GM12878 (cell line): Measurements from ENCODE around the gene MSX1. TPM values are rescaled to one million over a fixed set of nuclear protein-coding genes. Genes with fewer than 3 reads are reported as not detected.

ENCODE experiments used
- ATAC-seq: fragments of 200-7000 bp; cut with Tn5 transposase; 3 replicates; pipeline ENCODE4 v1.9.1; 2020; ENCODE audit warnings: mild to moderate bottlenecking, moderate library complexity
- BruUV-seq: library from RNA; stranded (reverse); fragments of 400-500 nt; replicated peaks from 2 replicates; lab custom pipeline; 2021; lab: Mats Ljungman, UMichigan
- CTCF ChIA-PET: fragments of 300-600 bp; sonication (Branson Sonifier 250); formaldehyde crosslinking; extraction: SDS; loops from one replicate; lab custom pipeline; 2021; ENCODE audit warnings: inconsistent platforms; lab: Yijun Ruan, JAX
- POLR2A ChIA-PET: fragments of 350-600 bp; formaldehyde crosslinking; extraction: SDS; loops from one replicate; lab custom pipeline; 2021; ENCODE audit warnings: inconsistent platforms; lab: Charles Lee
- RAD21 ChIA-PET: fragments of 300-600 bp; sonication (Branson Sonifier 250); formaldehyde crosslinking; loops from one replicate; lab custom pipeline; 2023; ENCODE audit warnings: antibody characterized with exemption; ENCODE audit not compliant: unreplicated experiment; lab: Charles Lee
- SMC1A ChIA-PET: fragments of 300-600 bp; sonication (Branson Sonifier 250); formaldehyde crosslinking; loops from one replicate; lab custom pipeline; 2023; ENCODE audit not compliant: unreplicated experiment, uncharacterized antibody; lab: Charles Lee
- DNase-seq: peaks from one replicate; pipeline ENCODE4 v3.0.0-alpha.2; 2011; ENCODE audit warnings: low read depth, low spot score
- FAIRE-seq: peaks from 3 replicates; lab custom pipeline; 2011; peaks lifted over from hg19 to GRCh38; lab: Jason Lieb, UNC
- H2AFZ ChIP-seq: 2 replicates; pipeline ENCODE4 v1.6.0; 2011; ENCODE audit warnings: low read depth, low read length, control low read depth; ENCODE audit not compliant: control insufficient read depth
- H3K27ac ChIP-seq: 2 replicates; pipeline ENCODE4 v1.5.1; 2011; ENCODE audit warnings: control low read depth; ENCODE audit not compliant: control insufficient read depth, insufficient read depth
- H3K27me3 ChIP-seq, 2 experiments: replicated peaks in 1 of 2; 2 replicates each; pipeline versions ENCODE4 v1.6.0 to v1.6.1; 2011; ENCODE audit warnings: low read length in 1 of 2; ENCODE audit not compliant: control insufficient read depth in 2 of 2, insufficient read depth in 2 of 2
- H3K36me3 ChIP-seq, 2 experiments: 2 replicates each; pipeline ENCODE4 v1.5.1; 2011; ENCODE audit warnings: low read length in 1 of 2; ENCODE audit not compliant: control insufficient read depth in 2 of 2, insufficient read depth in 2 of 2
- H3K4me1 ChIP-seq: 2 replicates; pipeline ENCODE4 v1.6.1; 2011; ENCODE audit warnings: mild to moderate bottlenecking, low read length, moderate library complexity, mixed read lengths; ENCODE audit not compliant: control insufficient read depth, insufficient read depth
- H3K4me2 ChIP-seq: 2 replicates; pipeline ENCODE4 v1.6.0; 2011; ENCODE audit warnings: control low read depth; ENCODE audit not compliant: control insufficient read depth, insufficient read depth
- H3K4me3 ChIP-seq: fragments of 200-600 bp; sonication (generic); 2 replicates; pipeline ENCODE4 v1.5.1; 2016
- H3K79me2 ChIP-seq: 2 replicates; pipeline ENCODE4 v1.6.0; 2011; ENCODE audit warnings: low read length; ENCODE audit not compliant: control insufficient read depth, insufficient read depth
- H3K9ac ChIP-seq: 2 replicates; pipeline ENCODE4 v1.8.0; 2011; ENCODE audit warnings: low read length, control low read depth, mixed read lengths; ENCODE audit not compliant: control insufficient read depth, insufficient read depth
- H3K9me3 ChIP-seq: replicated peaks from 3 replicates; pipeline ENCODE4 v1.5.1; 2011; ENCODE audit warnings: mild to moderate bottlenecking, low read length; ENCODE audit not compliant: control insufficient read depth, insufficient read depth
- H4K20me1 ChIP-seq: 2 replicates; pipeline ENCODE4 v1.6.0; 2011; ENCODE audit not compliant: control insufficient read depth, insufficient read depth
- E4F1 ChIP-seq: fragments of 450-650 bp; IDR thresholded peaks from 2 replicates; pipeline ENCODE4 v1.6.1; 2018; ENCODE audit warnings: borderline replicate concordance, mild to moderate bottlenecking; ENCODE audit not compliant: partially characterized antibody
- ESRRA ChIP-seq: IDR thresholded peaks from 2 replicates; pipeline ENCODE4 v1.6.1; 2012; ENCODE audit warnings: mild to moderate bottlenecking, low read length, improper control_type of control experiment
- ETV6 ChIP-seq, 2 experiments: fragments of 450-650 bp in 1 of 2; IDR thresholded peaks in 1 of 2; conservative IDR thresholded peaks in 1 of 2; 2 replicates each; pipeline ENCODE4 v1.6.1; 2014; ENCODE audit warnings: antibody characterized with exemption in 1 of 2, borderline replicate concordance in 1 of 2, low read depth in 1 of 2, mild to moderate bottlenecking in 1 of 2, moderate library complexity in 1 of 2
- IRF4 ChIP-seq: IDR thresholded peaks from 2 replicates; pipeline ENCODE4 v1.6.1; 2011; ENCODE audit warnings: low read depth, low read length
- KDM1A ChIP-seq: fragments of 200-600 bp; sonication (generic); IDR thresholded peaks from 2 replicates; pipeline ENCODE4 v1.6.1; 2016; ENCODE audit warnings: borderline replicate concordance
- KLF5 ChIP-seq: fragments of 450-650 bp; IDR thresholded peaks from 2 replicates; pipeline ENCODE4 v1.6.1; 2014; ENCODE audit warnings: mild to moderate bottlenecking; ENCODE audit not compliant: partially characterized antibody
- LARP7 ChIP-seq: fragments of 450-650 bp; IDR thresholded peaks from 2 replicates; pipeline ENCODE4 v1.6.1; 2017; ENCODE audit warnings: mild to moderate bottlenecking
- SIX5 ChIP-seq: IDR thresholded peaks from 2 replicates; pipeline ENCODE4 v1.6.1; 2011; ENCODE audit warnings: mild to moderate bottlenecking, low read depth, low read length, moderate library complexity; ENCODE audit not compliant: severe bottlenecking
- SMC3 ChIP-seq: IDR thresholded peaks from 2 replicates; pipeline ENCODE4 v1.6.1; 2011; ENCODE audit warnings: low read length, improper control_type of control experiment, borderline replicate concordance
- SUZ12 ChIP-seq: fragments of 200-600 bp; sonication (generic); IDR thresholded peaks from one replicate; pipeline ENCODE4 v1.6.1; 2018; ENCODE audit warnings: antibody characterized with exemption, mild to moderate bottlenecking; ENCODE audit not compliant: unreplicated experiment
- YBX1 ChIP-seq: fragments of 450-650 bp; IDR thresholded peaks from 2 replicates; pipeline ENCODE4 v1.6.1; 2016; ENCODE audit warnings: antibody characterized with exemption
- ZNF274 ChIP-seq: IDR thresholded peaks from one replicate; pipeline ENCODE4 v1.8.0; 2011; ENCODE audit not compliant: insufficient read length, insufficient read depth
- ZZZ3 ChIP-seq: IDR thresholded peaks from 2 replicates; pipeline ENCODE4 v1.6.1; 2011; ENCODE audit warnings: low read depth; ENCODE audit not compliant: control insufficient read depth, insufficient read length
- WGBS: methylation state at CpG from one replicate; pipeline ENCODE4 v1.1.6; 2016; ENCODE audit warnings: low lambda C conversion rate; ENCODE audit not compliant: insufficient replicate concordance, insufficient coverage; ENCODE audit errors: missing lambda C conversion rate; 5-methylcytosine and 5-hydroxymethylcytosine counted together
- in situ Hi-C: fragments of 300-500 bp; cut with MboI; formaldehyde crosslinking; loops from 9 replicates; pipeline ENCODE4 v1.14.3; 2018; ENCODE audit warnings: mixed read lengths
- intact Hi-C: fragments of 100-400 bp; cut with micrococcal nuclease; formaldehyde crosslinking; loops from one replicate; pipeline ENCODE4 v1.14.2; 2022; ENCODE audit not compliant: unreplicated experiment
- polyA plus RNA-seq, 11 experiments: library from polyadenylated mRNA; depleted of rRNA in 4 of 11; unstranded in 6 of 11; stranded (reverse) in 5 of 11; fragments of >200 nt; fragmentation: Nextera tagmentation in 4 of 11; fragmentation: Illumina TruSeq in 1 of 11; extraction: Ambion mirVana in 4 of 11; extraction: Trizol in 1 of 11; gene quantifications; 1 replicate in 1 of 11; 2 replicates in 10 of 11; pipeline versions ENCODE4 v1.2.1 to v1.2.3, GENCODE V29; 2011 to 2016; ENCODE audit warnings: inconsistent platforms in 2 of 11, missing spikeins in 2 of 11, low read depth in 1 of 11
- total RNA-seq, 4 experiments: library from RNA; depleted of rRNA in 3 of 4; stranded (reverse); fragments of >200 nt in 3 of 4; fragmentation: Illumina TruSeq in 1 of 4; extraction: Trizol in 1 of 4; gene quantifications; 2 replicates each; pipeline versions ENCODE4 v1.2.1 to v1.2.3, GENCODE V29; 2013 to 2021
- TF ChIP-seq, protein P1 (sequence below): fragments of 450-650 bp; IDR thresholded peaks from 2 replicates; pipeline ENCODE4 v1.6.1; 2018; ENCODE audit warnings: mild to moderate bottlenecking, low read depth, moderate library complexity; ENCODE audit not compliant: partially characterized antibody
- TF ChIP-seq, protein P2 (sequence below): fragments of 450-650 bp; IDR thresholded peaks from 2 replicates; pipeline ENCODE4 v1.6.1; 2014; ENCODE audit warnings: mild to moderate bottlenecking
- TF ChIP-seq, protein P3 (sequence below): fragments of 450-650 bp; IDR thresholded peaks from 2 replicates; pipeline ENCODE4 v1.6.1; 2017; ENCODE audit warnings: antibody characterized with exemption, mild to moderate bottlenecking, moderate library complexity

MSX1 gene
- total and polyA plus RNA-seq, 10 of the 15 experiments (the other 5 are each of a cell fraction or from before 2014, with no cell fraction given), result 0.04 to 0.56 (median 0.15) TPM; not detected in 2

DNA sequence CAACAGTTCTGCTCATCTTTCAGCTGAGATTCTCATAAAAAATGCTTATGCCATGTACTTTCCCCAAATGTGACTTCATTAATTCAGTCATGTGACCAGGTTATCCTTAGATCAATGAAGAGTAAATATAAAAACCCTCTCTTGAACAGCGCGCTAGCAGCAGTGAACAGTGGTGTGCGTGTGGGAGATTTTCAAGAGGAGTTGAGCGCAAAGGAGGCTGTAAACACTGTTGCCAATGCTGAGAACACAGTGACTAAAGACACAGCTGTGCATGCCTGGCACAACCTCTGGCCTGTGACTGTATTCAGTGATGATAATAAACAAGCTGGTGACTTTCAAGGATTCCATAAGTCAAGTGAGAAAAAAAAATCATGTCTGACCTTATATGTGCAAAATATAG, 25.1 kb downstream of the MSX1 start:
- Histone ChIP-seq H3K4me1 (no peaks in the 10 kb centered on the region), H3K4me3 (no peak overlapping the region), H3K9me3 (no peaks in the 10 kb centered on the region), H3K4me2 (no peak overlapping the region), H3K9ac (no peak overlapping the region), H3K27me3 (peaks cover 0 to 1% of the 10 kb centered on the region in 2 experiments; a peak in 2 of 4 replicates), H3K27ac (no peak overlapping the region), H3K79me2 (no peaks in the 10 kb centered on the region), H2AFZ (no peak overlapping the region), H4K20me1 (no peaks in the 10 kb centered on the region), H3K36me3 (no peaks in the 10 kb centered on the region)
- intact Hi-C loops (loop anchor here (5.0 kb wide), 1 partner anchor 197 kb away; no protein-coding TSS in a partner anchor), in situ Hi-C loops (loop anchor here (5.0 kb wide), 1 partner anchor 402 kb away; no protein-coding TSS in a partner anchor)
- DNase-seq, result no peak
- POLR2A ChIA-PET, result no interaction called here
- no peak for ATAC-seq
- 89% methylated on average over 4 of the region's 4 CpGs for WGBS
- RAD21 ChIA-PET, result no interaction called here
- SMC1A ChIA-PET, result interaction anchor here (1.2 kb wide), 1 partner anchor 360 kb away, joined by 3 read pairs; no protein-coding TSS in a partner anchor
- CTCF ChIA-PET, result no interaction called here
- FAIRE-seq, result no peak
- BruUV-seq, result no TSS peak
- TF ChIP-seq, protein P1, sequence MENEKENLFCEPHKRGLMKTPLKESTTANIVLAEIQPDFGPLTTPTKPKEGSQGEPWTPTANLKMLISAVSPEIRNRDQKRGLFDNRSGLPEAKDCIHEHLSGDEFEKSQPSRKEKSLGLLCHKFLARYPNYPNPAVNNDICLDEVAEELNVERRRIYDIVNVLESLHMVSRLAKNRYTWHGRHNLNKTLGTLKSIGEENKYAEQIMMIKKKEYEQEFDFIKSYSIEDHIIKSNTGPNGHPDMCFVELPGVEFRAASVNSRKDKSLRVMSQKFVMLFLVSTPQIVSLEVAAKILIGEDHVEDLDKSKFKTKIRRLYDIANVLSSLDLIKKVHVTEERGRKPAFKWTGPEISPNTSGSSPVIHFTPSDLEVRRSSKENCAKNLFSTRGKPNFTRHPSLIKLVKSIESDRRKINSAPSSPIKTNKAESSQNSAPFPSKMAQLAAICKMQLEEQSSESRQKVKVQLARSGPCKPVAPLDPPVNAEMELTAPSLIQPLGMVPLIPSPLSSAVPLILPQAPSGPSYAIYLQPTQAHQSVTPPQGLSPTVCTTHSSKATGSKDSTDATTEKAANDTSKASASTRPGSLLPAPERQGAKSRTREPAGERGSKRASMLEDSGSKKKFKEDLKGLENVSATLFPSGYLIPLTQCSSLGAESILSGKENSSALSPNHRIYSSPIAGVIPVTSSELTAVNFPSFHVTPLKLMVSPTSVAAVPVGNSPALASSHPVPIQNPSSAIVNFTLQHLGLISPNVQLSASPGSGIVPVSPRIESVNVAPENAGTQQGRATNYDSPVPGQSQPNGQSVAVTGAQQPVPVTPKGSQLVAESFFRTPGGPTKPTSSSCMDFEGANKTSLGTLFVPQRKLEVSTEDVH, result no peak
- TF ChIP-seq SUZ12, result no peak
- TF ChIP-seq, protein P2, sequence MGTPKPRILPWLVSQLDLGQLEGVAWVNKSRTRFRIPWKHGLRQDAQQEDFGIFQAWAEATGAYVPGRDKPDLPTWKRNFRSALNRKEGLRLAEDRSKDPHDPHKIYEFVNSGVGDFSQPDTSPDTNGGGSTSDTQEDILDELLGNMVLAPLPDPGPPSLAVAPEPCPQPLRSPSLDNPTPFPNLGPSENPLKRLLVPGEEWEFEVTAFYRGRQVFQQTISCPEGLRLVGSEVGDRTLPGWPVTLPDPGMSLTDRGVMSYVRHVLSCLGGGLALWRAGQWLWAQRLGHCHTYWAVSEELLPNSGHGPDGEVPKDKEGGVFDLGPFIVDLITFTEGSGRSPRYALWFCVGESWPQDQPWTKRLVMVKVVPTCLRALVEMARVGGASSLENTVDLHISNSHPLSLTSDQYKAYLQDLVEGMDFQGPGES, result no peak
- TF ChIP-seq KLF5, result no peak
- TF ChIP-seq ZNF274, result no peak
- no peak for TF ChIP-seq KDM1A
- no peak for TF ChIP-seq LARP7
- no peak for TF ChIP-seq ZZZ3
- TF ChIP-seq ETV6 (conservative IDR thresholded peaks at IDR 0.05 in 1 of 2, IDR thresholded peaks at IDR 0.05 in 1 of 2; ENCODE audit: borderline replicate concordance in 1 of 2, low read depth in 1 of 2), result no peak
- no peak for TF ChIP-seq E4F1
- TF ChIP-seq SMC3, result no peak
- no peak for TF ChIP-seq ESRRA
- TF ChIP-seq YBX1, result no peak
- no peak for TF ChIP-seq IRF4
- no peak for TF ChIP-seq SIX5
- TF ChIP-seq, protein P3, sequence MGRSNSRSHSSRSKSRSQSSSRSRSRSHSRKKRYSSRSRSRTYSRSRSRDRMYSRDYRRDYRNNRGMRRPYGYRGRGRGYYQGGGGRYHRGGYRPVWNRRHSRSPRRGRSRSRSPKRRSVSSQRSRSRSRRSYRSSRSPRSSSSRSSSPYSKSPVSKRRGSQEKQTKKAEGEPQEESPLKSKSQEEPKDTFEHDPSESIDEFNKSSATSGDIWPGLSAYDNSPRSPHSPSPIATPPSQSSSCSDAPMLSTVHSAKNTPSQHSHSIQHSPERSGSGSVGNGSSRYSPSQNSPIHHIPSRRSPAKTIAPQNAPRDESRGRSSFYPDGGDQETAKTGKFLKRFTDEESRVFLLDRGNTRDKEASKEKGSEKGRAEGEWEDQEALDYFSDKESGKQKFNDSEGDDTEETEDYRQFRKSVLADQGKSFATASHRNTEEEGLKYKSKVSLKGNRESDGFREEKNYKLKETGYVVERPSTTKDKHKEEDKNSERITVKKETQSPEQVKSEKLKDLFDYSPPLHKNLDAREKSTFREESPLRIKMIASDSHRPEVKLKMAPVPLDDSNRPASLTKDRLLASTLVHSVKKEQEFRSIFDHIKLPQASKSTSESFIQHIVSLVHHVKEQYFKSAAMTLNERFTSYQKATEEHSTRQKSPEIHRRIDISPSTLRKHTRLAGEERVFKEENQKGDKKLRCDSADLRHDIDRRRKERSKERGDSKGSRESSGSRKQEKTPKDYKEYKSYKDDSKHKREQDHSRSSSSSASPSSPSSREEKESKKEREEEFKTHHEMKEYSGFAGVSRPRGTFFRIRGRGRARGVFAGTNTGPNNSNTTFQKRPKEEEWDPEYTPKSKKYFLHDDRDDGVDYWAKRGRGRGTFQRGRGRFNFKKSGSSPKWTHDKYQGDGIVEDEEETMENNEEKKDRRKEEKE, result no peak
